Type B pancreatic cell (in vitro differentiated cells): ENCODE data around the gene LTO1. TPM values are rescaled to one million over a fixed set of nuclear protein-coding genes. Genes with fewer than 3 reads are reported as not detected.
"Not testable (repeated sequence)": the region's sequence is repeated elsewhere in the genome, so short reads cannot be mapped to it uniquely, and the experiment has no call there.

Source experiments
- DNase-seq: peaks from one replicate; pipeline ENCODE4 v3.0.0; 2021; ENCODE audit warnings: mixed read lengths; ENCODE audit not compliant: unreplicated experiment; ENCODE audit errors: extremely low spot score
- H3K27ac Mint-ChIP-seq: 2 replicates; pipeline ENCODE4 v1.8.0; 2021; ENCODE audit warnings: mild to moderate bottlenecking, mixed read lengths
- H3K27me3 Mint-ChIP-seq: 2 replicates; pipeline ENCODE4 v1.8.0; 2021; ENCODE audit warnings: mixed read lengths
- H3K36me3 Mint-ChIP-seq: 2 replicates; pipeline ENCODE4 v1.8.0; 2021; ENCODE audit warnings: mixed read lengths
- H3K4me1 Mint-ChIP-seq: one replicate; pipeline ENCODE4 v1.8.0; 2021; ENCODE audit warnings: mixed read lengths; ENCODE audit not compliant: unreplicated experiment
- H3K4me3 Mint-ChIP-seq: 2 replicates; pipeline ENCODE4 v1.8.0; 2021; ENCODE audit warnings: mild to moderate bottlenecking, mixed read lengths
- H3K9me3 Mint-ChIP-seq: 2 replicates; pipeline ENCODE4 v1.8.0; 2021; ENCODE audit warnings: mixed read lengths
- total RNA-seq: library from RNA; stranded (reverse); gene quantifications from 2 replicates; pipeline ENCODE4 v1.2.1, GENCODE V29; 2021; ENCODE audit warnings: low replicate concordance
- TF ChIP-seq, protein P1 (sequence below): fragments of 200-600 bp; sonication (generic); conservative IDR thresholded peaks from 2 replicates; pipeline ENCODE4 v1.5.0; 2021; ENCODE audit warnings: antibody characterized with exemption, mild to moderate bottlenecking

Gene LTO1
- total RNA-seq, 1 donor from 2014 or later = 24.6 TPM

DNA sequence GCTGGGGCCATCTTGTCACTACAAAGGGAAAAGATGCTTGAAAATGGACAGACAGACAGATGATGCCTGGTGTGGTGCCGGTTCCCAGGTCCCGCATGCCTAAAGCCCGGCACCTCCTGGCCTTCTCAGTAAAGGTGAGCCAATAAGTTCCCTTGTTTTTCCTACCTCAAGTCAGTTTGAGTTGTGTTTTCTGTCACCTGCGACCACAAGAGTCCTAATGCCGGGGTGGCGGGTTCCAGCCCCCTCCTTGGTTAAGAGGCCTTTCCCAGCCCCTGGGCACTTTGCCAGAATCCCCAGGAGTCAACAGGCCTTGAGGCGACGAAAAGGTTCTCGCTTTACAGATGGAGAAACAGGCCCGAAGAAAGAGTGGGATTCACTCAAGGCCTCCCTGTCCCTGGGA lies 19.6 kb upstream of the LTO1 start:
- Mint-ChIP-seq H3K27me3 (peaks cover 8% of the 10 kb centered on the region), H3K36me3 (no peaks in the 10 kb centered on the region), H3K4me3 (no peak overlapping the region), H3K27ac (no peak overlapping the region), H3K9me3 (no peaks in the 10 kb centered on the region), H3K4me1 (peaks cover 8% of the 10 kb centered on the region)
- no peak for DNase-seq
- TF ChIP-seq, protein P1, sequence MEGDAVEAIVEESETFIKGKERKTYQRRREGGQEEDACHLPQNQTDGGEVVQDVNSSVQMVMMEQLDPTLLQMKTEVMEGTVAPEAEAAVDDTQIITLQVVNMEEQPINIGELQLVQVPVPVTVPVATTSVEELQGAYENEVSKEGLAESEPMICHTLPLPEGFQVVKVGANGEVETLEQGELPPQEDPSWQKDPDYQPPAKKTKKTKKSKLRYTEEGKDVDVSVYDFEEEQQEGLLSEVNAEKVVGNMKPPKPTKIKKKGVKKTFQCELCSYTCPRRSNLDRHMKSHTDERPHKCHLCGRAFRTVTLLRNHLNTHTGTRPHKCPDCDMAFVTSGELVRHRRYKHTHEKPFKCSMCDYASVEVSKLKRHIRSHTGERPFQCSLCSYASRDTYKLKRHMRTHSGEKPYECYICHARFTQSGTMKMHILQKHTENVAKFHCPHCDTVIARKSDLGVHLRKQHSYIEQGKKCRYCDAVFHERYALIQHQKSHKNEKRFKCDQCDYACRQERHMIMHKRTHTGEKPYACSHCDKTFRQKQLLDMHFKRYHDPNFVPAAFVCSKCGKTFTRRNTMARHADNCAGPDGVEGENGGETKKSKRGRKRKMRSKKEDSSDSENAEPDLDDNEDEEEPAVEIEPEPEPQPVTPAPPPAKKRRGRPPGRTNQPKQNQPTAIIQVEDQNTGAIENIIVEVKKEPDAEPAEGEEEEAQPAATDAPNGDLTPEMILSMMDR = no peak

- Mint-ChIP-seq H3K27ac (no peak overlapping the region), H3K4me3 (no peak overlapping the region), H3K27me3 (peaks cover 11% of the 10 kb centered on the region), H3K4me1 (peaks cover 8% of the 10 kb centered on the region), H3K9me3 (no peaks in the 10 kb centered on the region), H3K36me3 (no peaks in the 10 kb centered on the region)
- no peak for DNase-seq
- TF ChIP-seq, protein P1 = no peak
Measured at GRCh38 chr11:69692422-69692821, 17.3 kb upstream of the LTO1 start.

DNA sequence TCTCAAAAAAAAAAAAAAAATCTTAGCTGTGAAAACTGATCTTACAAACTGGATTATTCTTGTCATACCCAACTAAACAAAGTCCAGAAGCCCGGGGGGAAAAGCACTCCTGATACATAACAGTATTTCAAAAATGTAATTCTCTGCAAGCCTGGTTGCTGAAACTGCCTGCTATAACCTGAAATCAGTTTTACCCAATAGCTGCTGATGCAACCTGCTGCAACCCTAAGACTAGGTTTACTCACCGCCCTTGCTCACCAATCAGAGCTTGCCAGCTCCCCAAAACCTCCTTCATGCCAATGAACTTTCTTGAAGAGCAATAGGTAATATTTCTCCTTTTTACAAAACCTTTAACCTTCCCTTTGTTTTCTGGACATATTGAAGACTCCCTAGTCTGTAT lies 16.3 kb upstream of the LTO1 start:
- Mint-ChIP-seq H3K4me1 (peaks cover 3% of the 10 kb centered on the region), H3K27ac (no peak overlapping the region), H3K27me3 (peaks cover 7% of the 10 kb centered on the region), H3K36me3 (no peaks in the 10 kb centered on the region), H3K4me3 (no peak overlapping the region), H3K9me3 (no peaks in the 10 kb centered on the region)
- DNase-seq = no peak
- TF ChIP-seq, protein P1 = no peak

GRCh38 chr11:69689484-69690319 lies 14.5 kb upstream of the LTO1 start:
- peak overlapping the region; percentile 26 for H3K27ac Mint-ChIP-seq
- H3K36me3 Mint-ChIP-seq = no peaks in the 10 kb centered on the region
- no peak overlapping the region for H3K4me3 Mint-ChIP-seq
- H3K9me3 Mint-ChIP-seq = no peaks in the 10 kb centered on the region
- H3K4me1 Mint-ChIP-seq = no peaks in the 10 kb centered on the region
- DNase-seq = no peak
- TF ChIP-seq, protein P1 = no peak
- peaks cover 7% of the 10 kb centered on the region for H3K27me3 Mint-ChIP-seq

DNA sequence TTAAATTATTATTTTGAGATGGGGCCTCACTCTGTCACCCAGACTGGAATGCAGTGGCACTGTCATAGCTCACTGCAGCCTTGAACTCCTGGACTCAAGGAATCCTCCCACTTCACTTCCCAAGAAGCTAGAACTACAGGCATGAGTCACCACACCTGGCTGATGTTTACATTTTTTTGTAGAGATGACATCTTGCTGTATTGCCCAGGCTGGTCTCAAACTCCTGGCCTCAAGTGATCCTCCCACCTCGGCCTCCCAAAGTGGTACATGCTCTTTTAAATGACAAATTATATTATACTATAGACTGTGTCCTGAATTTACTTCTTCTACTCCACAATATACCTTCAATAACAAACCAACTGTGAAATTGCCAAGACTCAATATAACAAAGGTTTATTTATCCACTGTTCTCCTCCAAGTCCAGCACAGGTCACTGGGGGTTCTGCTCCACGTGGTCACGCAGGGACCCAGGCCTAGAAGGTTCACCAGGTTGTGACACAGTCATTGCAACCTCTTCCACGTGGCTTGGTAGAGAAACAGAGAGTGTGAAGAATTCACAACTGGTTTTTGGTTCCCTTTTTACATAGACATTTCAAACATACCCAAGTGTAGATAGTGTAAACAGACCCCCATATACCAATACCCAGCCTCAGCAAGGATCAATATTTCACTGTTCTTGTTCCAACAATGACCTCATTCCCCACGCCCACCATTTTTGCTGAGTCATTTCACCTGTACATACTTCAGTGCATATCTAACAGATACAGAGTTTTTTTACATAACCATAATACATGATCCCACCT lies 13.0 kb upstream of the LTO1 start:
- peak overlapping the region; percentile 74 for H3K27ac Mint-ChIP-seq
- not testable (repeated sequence) for H3K36me3 Mint-ChIP-seq, H3K27me3 Mint-ChIP-seq, H3K4me3 Mint-ChIP-seq, H3K4me1 Mint-ChIP-seq, DNase-seq, H3K9me3 Mint-ChIP-seq

- Mint-ChIP-seq H3K9me3 (no peaks in the 10 kb centered on the region), H3K4me3 (no peak overlapping the region), H3K4me1 (no peaks in the 10 kb centered on the region), H3K27ac (no peak overlapping the region), H3K36me3 (no peaks in the 10 kb centered on the region), H3K27me3 (peaks cover 3% of the 10 kb centered on the region)
- DNase-seq = no peak
- TF ChIP-seq, protein P1 = no peak
Measured at GRCh38 chr11:69686856-69687255, 11.7 kb upstream of the LTO1 start.
